Endothelial cell of umbilical vein (primary cell): ENCODE measurements around the gene NUP107. TPM values are rescaled to one million over a fixed set of nuclear protein-coding genes. Genes with fewer than 3 reads are reported as not detected.

Experiments used
- BruUV-seq: library from RNA; stranded (reverse); fragments of 400-500 nt; replicated peaks from 2 replicates; lab custom pipeline; 2021; lab: Mats Ljungman, UMichigan
- CTCF ChIA-PET: fragments of 300-600, 350-600 bp; sonication (Branson Sonifier 250); formaldehyde crosslinking; loops from one replicate; lab custom pipeline; 2021; ENCODE audit warnings: antibody characterized with exemption, inconsistent platforms; lab: Charles Lee
- POLR2A ChIA-PET: fragments of 300-600, 350-600 bp; sonication (Branson Sonifier 250); formaldehyde crosslinking; loops from one replicate; lab custom pipeline; 2021; ENCODE audit warnings: antibody characterized with exemption, inconsistent platforms; lab: Charles Lee
- DNase-seq: peaks from one replicate; pipeline ENCODE4 v3.0.0-alpha.2; 2011; ENCODE audit warnings: low read depth, low spot score
- FAIRE-seq: peaks from 2 replicates; lab custom pipeline; 2011; peaks lifted over from hg19 to GRCh38; lab: Jason Lieb, UNC
- H2AFZ ChIP-seq: 2 replicates; pipeline ENCODE4 v1.6.0; 2012; ENCODE audit warnings: low read depth, low read length, control low read depth, inconsistent platforms
- H3K27ac ChIP-seq: 2 replicates; pipeline ENCODE4 v1.5.1; 2011; ENCODE audit warnings: low read depth, mild to moderate bottlenecking, control low read depth, low read length, moderate library complexity; ENCODE audit not compliant: insufficient read depth
- H3K27me3 ChIP-seq, 2 experiments: 2 replicates each; pipeline versions ENCODE4 v1.6.0 to v1.6.1; 2011; ENCODE audit warnings: low read length in 2 of 2, mixed read lengths in 1 of 2; ENCODE audit not compliant: control insufficient read depth in 2 of 2, insufficient read depth in 2 of 2
- H3K36me3 ChIP-seq, 2 experiments: 2 replicates in 1 of 2; 3 replicates in 1 of 2; pipeline ENCODE4 v1.5.1; 2011; ENCODE audit warnings: low read length in 2 of 2, mild to moderate bottlenecking in 1 of 2, moderate library complexity in 1 of 2; ENCODE audit not compliant: control insufficient read depth in 2 of 2, insufficient read depth in 2 of 2; ENCODE audit errors: extremely low read depth in 1 of 2
- H3K4me1 ChIP-seq: 3 replicates; pipeline ENCODE4 v1.5.1; 2011; ENCODE audit warnings: mild to moderate bottlenecking, low read length; ENCODE audit not compliant: control insufficient read depth, insufficient read depth; ENCODE audit errors: extremely low read depth
- H3K4me2 ChIP-seq: 2 replicates; pipeline ENCODE4 v1.6.1; 2011; ENCODE audit warnings: low read length, control low read depth, mixed read lengths; ENCODE audit not compliant: insufficient read depth
- H3K4me3 ChIP-seq, 3 experiments: fragments of 200-600 bp in 1 of 3; sonication (generic), shearing (Covaris generic) in 1 of 3; replicated peaks in 1 of 3; 2 replicates each; pipeline ENCODE4 v1.5.1; 2011 to 2016; ENCODE audit warnings: control low read depth in 3 of 3, low read length in 3 of 3, mild to moderate bottlenecking in 2 of 3, inconsistent platforms in 1 of 3, low read depth in 1 of 3, moderate library complexity in 1 of 3; ENCODE audit not compliant: insufficient read depth in 1 of 3
- H3K79me2 ChIP-seq: 2 replicates; pipeline ENCODE4 v1.6.0; 2012; ENCODE audit warnings: low read length, inconsistent platforms; ENCODE audit not compliant: control insufficient read depth, insufficient read depth
- H3K9ac ChIP-seq: replicated peaks from 2 replicates; pipeline ENCODE3; 2011; ENCODE audit warnings: low read length, control low read depth; ENCODE audit not compliant: insufficient read depth; ENCODE audit errors: extremely low read depth
- H3K9me1 ChIP-seq: replicated peaks from 3 replicates; pipeline ENCODE4 v1.6.0; 2011; ENCODE audit warnings: mild to moderate bottlenecking, low read length; ENCODE audit not compliant: control insufficient read depth, insufficient read depth; ENCODE audit errors: extremely low read depth
- H3K9me3 ChIP-seq: replicated peaks from 2 replicates; pipeline ENCODE4 v1.5.1; 2012; ENCODE audit warnings: low read length, inconsistent platforms; ENCODE audit not compliant: control insufficient read depth, insufficient read depth
- H4K20me1 ChIP-seq: replicated peaks from 2 replicates; pipeline ENCODE3; 2011; ENCODE audit warnings: mild to moderate bottlenecking, low read length; ENCODE audit not compliant: control insufficient read depth, insufficient read depth; ENCODE audit errors: extremely low read depth
- EZH2 ChIP-seq: IDR thresholded peaks from 2 replicates; pipeline ENCODE4 v1.6.1; 2012; ENCODE audit warnings: borderline replicate concordance, low read depth, mild to moderate bottlenecking, moderate library complexity, low read length, inconsistent platforms; ENCODE audit not compliant: severe bottlenecking
- FOS ChIP-seq: IDR thresholded peaks from 2 replicates; pipeline ENCODE4 v1.6.1; 2011; ENCODE audit warnings: mild to moderate bottlenecking, low read length, moderate library complexity, borderline replicate concordance; ENCODE audit not compliant: insufficient read depth
- GATA2 ChIP-seq: IDR thresholded peaks from 2 replicates; pipeline ENCODE4 v1.7.0; 2011; ENCODE audit warnings: low read depth, mild to moderate bottlenecking, moderate library complexity, mixed read lengths, low read length; ENCODE audit not compliant: insufficient read length, insufficient read depth
- JUN ChIP-seq: IDR thresholded peaks from 2 replicates; pipeline ENCODE4 v1.6.1; 2011; ENCODE audit warnings: borderline replicate concordance, low read depth; ENCODE audit not compliant: insufficient read length, insufficient read depth
- MYC ChIP-seq: IDR thresholded peaks from one replicate; pipeline ENCODE4 v1.6.1; 2011; ENCODE audit warnings: mild to moderate bottlenecking, low read depth, low read length
- POLR2A ChIP-seq: IDR thresholded peaks from 2 replicates; pipeline ENCODE4 v1.6.1; 2012; ENCODE audit warnings: low read depth, mild to moderate bottlenecking, control low read depth, low read length
- POLR2AphosphoS5 ChIP-seq: IDR thresholded peaks from 2 replicates; pipeline ENCODE4 v1.6.1; 2012; ENCODE audit warnings: low read depth, mild to moderate bottlenecking, control low read depth, low read length, moderate library complexity; ENCODE audit not compliant: insufficient read depth
- dilution Hi-C: fragments of 300-500 bp; cut with MboI; formaldehyde crosslinking; loops from one replicate; pipeline ENCODE4 v1.15.0; 2019; ENCODE audit warnings: low sequenced_read_pairs; ENCODE audit not compliant: extremely low pct_ligation_motif_present
- intact Hi-C: fragments of 100-400 bp; cut with micrococcal nuclease; formaldehyde crosslinking; loops from one replicate; pipeline ENCODE4 v1.10.0; 2022
- polyA plus RNA-seq, 4 experiments: library from polyadenylated mRNA; depleted of rRNA in 3 of 4; stranded (reverse) in 3 of 4; unstranded in 1 of 4; fragments of >200 nt; gene quantifications; 2 replicates each; pipeline versions ENCODE4 v1.2.1 to v1.2.3, GENCODE V29; 2011 to 2012; ENCODE audit warnings: missing spikeins in 1 of 4
- total RNA-seq: library from RNA; stranded (reverse); gene quantifications from 2 replicates; pipeline ENCODE4 v1.2.3, GENCODE V29; 2021
- TF ChIP-seq, protein P1 (sequence below): IDR thresholded peaks from 2 replicates; pipeline ENCODE4 v1.6.1; 2011; ENCODE audit not compliant: insufficient read depth, insufficient read length
- TF ChIP-seq, protein P2 (sequence below), 2 donors: IDR thresholded peaks; 1 replicate in 1 of 2; 2 replicates in 1 of 2; pipeline ENCODE4 v1.5.1; 2011; ENCODE audit warnings: low read length in 2 of 2, mild to moderate bottlenecking in 2 of 2, moderate library complexity in 2 of 2, control low read depth in 1 of 2, inconsistent platforms in 1 of 2, low read depth in 1 of 2; ENCODE audit not compliant: insufficient read depth in 1 of 2; ENCODE audit errors: extremely low read depth in 1 of 2

Gene NUP107
- total and polyA plus RNA-seq, 2 donors (not counting 3 experiments of a cell fraction or from before 2014, with no cell fraction given): 24.0 to 78.7 TPM

DNA sequence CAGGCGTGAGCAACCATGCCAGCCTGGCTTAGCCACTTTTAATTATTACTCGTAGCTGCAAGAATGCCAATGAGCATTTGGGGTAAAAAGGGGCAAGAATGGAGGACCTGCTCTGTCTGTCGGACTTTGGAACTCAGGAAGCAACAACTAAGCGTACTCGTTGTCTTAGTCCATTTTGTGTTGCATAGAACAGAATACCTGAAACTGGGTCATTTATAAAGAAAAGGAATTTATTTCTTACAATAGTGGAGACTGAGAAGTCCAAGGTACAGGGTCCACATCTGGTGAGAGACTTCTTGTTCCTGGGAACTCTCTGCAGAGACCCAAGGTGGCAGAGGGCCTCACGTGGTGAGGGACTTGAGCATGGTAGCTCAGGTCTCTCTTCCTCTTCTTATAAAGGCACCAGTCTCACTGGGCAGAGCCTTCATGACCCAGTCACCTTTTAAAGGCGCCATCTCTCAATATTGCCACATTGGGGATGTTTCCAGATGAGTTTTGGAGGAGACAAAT is 88.4 kb downstream of the NUP107 start:
- dilution Hi-C loops: no loop called here

DNA sequence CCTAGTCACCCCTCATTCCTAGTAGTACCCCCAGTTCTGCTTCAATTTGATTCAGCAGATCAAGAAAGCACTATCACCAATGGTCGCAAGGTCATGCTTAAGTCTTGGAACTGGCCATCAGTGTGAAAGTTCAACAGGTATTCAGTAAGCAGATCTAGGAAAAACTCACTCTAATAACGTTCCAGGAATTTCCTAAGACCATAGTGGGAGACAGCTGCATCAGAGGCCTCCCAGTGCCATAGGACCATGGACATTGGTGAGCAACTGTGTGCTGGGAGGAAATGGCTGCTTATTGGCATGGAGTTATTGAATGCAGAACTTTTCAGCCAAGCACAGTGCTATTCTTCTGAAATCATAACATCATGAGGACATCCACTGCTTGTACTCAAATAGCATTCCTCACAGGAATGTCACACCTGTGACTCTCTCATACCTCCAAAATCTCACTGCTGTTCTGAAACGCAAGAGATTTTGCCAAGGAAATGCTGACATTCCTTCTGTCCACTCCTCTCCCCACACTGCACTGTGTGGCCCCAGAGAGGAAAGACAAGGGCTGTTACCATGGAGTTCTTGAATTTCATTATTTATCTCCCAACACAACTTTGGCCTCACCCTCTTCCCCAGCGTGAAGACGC is 90.3 kb downstream of the NUP107 start:
- H2AFZ ChIP-seq: no peak overlapping the region
- ChIA-PET POLR2A (no interaction called here), CTCF (no interaction called here)
- H3K36me3 ChIP-seq: no peaks in the 10 kb centered on the region
- H3K9ac ChIP-seq: no peak overlapping the region
- peaks cover 7% of the 10 kb centered on the region for H3K4me1 ChIP-seq
- H4K20me1 ChIP-seq: no peaks in the 10 kb centered on the region
- FAIRE-seq (no peak), DNase-seq (no peak)
- no peak overlapping the region for H3K27ac ChIP-seq
- dilution Hi-C loops: no loop called here
- no peaks in the 10 kb centered on the region for H3K9me3 ChIP-seq
- H3K4me3 ChIP-seq: no peak overlapping the region
- intact Hi-C loops: no loop called here
- H3K27me3 ChIP-seq: no peaks in the 10 kb centered on the region
- H3K79me2 ChIP-seq: no peaks in the 10 kb centered on the region
- BruUV-seq: no TSS peak
- TF ChIP-seq POLR2AphosphoS5 (no peak), MYC (no peak), GATA2 (no peak), JUN (no peak), FOS (no peak), EZH2 (no peak), POLR2A (no peak)
- TF ChIP-seq, protein P1, sequence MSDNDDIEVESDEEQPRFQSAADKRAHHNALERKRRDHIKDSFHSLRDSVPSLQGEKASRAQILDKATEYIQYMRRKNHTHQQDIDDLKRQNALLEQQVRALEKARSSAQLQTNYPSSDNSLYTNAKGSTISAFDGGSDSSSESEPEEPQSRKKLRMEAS: no peak
- TF ChIP-seq, protein P2, sequence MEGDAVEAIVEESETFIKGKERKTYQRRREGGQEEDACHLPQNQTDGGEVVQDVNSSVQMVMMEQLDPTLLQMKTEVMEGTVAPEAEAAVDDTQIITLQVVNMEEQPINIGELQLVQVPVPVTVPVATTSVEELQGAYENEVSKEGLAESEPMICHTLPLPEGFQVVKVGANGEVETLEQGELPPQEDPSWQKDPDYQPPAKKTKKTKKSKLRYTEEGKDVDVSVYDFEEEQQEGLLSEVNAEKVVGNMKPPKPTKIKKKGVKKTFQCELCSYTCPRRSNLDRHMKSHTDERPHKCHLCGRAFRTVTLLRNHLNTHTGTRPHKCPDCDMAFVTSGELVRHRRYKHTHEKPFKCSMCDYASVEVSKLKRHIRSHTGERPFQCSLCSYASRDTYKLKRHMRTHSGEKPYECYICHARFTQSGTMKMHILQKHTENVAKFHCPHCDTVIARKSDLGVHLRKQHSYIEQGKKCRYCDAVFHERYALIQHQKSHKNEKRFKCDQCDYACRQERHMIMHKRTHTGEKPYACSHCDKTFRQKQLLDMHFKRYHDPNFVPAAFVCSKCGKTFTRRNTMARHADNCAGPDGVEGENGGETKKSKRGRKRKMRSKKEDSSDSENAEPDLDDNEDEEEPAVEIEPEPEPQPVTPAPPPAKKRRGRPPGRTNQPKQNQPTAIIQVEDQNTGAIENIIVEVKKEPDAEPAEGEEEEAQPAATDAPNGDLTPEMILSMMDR (IDR thresholded peaks at IDR 0.05; ENCODE audit: extremely low read depth in 1 of 2, insufficient read depth in 1 of 2, low read depth in 1 of 2, low read length in 2 of 2): no peak
- no peak overlapping the region for H3K4me2 ChIP-seq
- no peaks in the 10 kb centered on the region for H3K9me1 ChIP-seq

More for the DNA sequence above, 88.4 kb downstream of the NUP107 start:
- Histone ChIP-seq H3K27ac (no peak overlapping the region), H3K79me2 (no peaks in the 10 kb centered on the region), H2AFZ (no peak overlapping the region), H3K9me3 (no peaks in the 10 kb centered on the region), H4K20me1 (no peaks in the 10 kb centered on the region), H3K4me1 (peaks cover 8% of the 10 kb centered on the region), H3K9me1 (no peaks in the 10 kb centered on the region), H3K27me3 (no peaks in the 10 kb centered on the region), H3K9ac (no peak overlapping the region), H3K36me3 (no peaks in the 10 kb centered on the region), H3K4me2 (no peak overlapping the region), H3K4me3 (no peak overlapping the region)
- intact Hi-C loops: no loop called here
- CTCF ChIA-PET: interaction anchor here (1.0 to 1.3 kb wide), 2 partner anchors 12 to 29 kb away, joined by 3 to 4 read pairs; partner anchors contain the start of gene SLC35E3
- BruUV-seq: no TSS peak
- no peak for FAIRE-seq
- POLR2A ChIA-PET: no interaction called here
- DNase-seq: no peak
- TF ChIP-seq POLR2A (no peak), MYC (no peak)
- TF ChIP-seq, protein P1: no peak
